Ovary (tissue), 9 donors: ENCODE measurements around the gene RALGPS1. TPM values are rescaled to one million over a fixed set of nuclear protein-coding genes. Genes with fewer than 3 reads are reported as not detected.
A peak's percentile ranks its signal among the peaks of the same experiment; 100 is the strongest.

Experiments used
- DNase-seq, 5 donors: peaks; one replicate each; pipeline ENCODE4 v3.0.0-alpha.2; 2019 to 2020
- H3K27ac ChIP-seq, 2 donors: fragments of 200-600 bp; one replicate each; pipeline versions ENCODE4 v1.5.1 to v1.8.0; 2019 to 2022
- H3K27me3 ChIP-seq: fragments of 200-600 bp; one replicate; pipeline ENCODE4 v1.8.0; 2022
- H3K36me3 ChIP-seq: fragments of 200-600 bp; sonication (generic); one replicate; pipeline ENCODE4 v1.5.1; 2019
- H3K4me1 ChIP-seq: one replicate; pipeline ENCODE4 v1.8.1; 2013; ENCODE audit warnings: mild to moderate bottlenecking, moderate library complexity; ENCODE audit not compliant: insufficient read depth
- H3K4me3 ChIP-seq: fragments of 200-600 bp; sonication (generic); one replicate; pipeline ENCODE4 v1.5.1; 2017
- H3K9me3 ChIP-seq, 2 donors: fragments of 200-600 bp in 1 of 2; sonication (generic) in 1 of 2; one replicate each; pipeline versions ENCODE4 v1.5.1 to v1.8.1; 2013 to 2019; ENCODE audit warnings: mild to moderate bottlenecking in 1 of 2, moderate library complexity in 1 of 2
- CTCF ChIP-seq, 3 donors: fragments of 450-650 bp in 2 of 3; fragments of 200-600 bp in 1 of 3; IDR thresholded peaks; one replicate each; pipeline versions ENCODE4 v1.5.1 to v1.8.0; 2016 to 2022; ENCODE audit warnings: antibody characterized with exemption in 3 of 3, mild to moderate bottlenecking in 1 of 3
- EP300 ChIP-seq: sonication (generic); formaldehyde crosslinking; IDR thresholded peaks from one replicate; pipeline ENCODE4 v1.6.1; 2017; ENCODE audit warnings: antibody characterized with exemption
- POLR2A ChIP-seq: fragments of 450-650 bp; IDR thresholded peaks from one replicate; pipeline ENCODE4 v1.6.1; 2017; ENCODE audit warnings: antibody characterized with exemption, mild to moderate bottlenecking, moderate library complexity
- WGBS, 3 donors: extraction: QIAGEN DNeasy Blood & Tissue Kit in 1 of 3; methylation state at CpG; one replicate each; pipeline versions ENCODE4 v1.1.5 to v1.1.7; 2013 to 2017; 5-methylcytosine and 5-hydroxymethylcytosine counted together
- intact Hi-C, 4 donors: fragments of 100-400 bp; cut with DNase I; formaldehyde crosslinking; loops; one replicate each; pipeline versions ENCODE4 v1.11.0 to v1.15.1; 2022 to 2023
- polyA plus RNA-seq, 2 donors: library from polyadenylated mRNA; stranded (reverse); fragments of 200-250 nt in 1 of 2; fragments of 350-450 nt in 1 of 2; fragmentation: Illumina TruSeq in 1 of 2; extraction: RNeasy Lipid Tissue Mini Kit (QIAGEN cat#74804) in 1 of 2; gene quantifications; one replicate each; pipeline ENCODE4 v1.2.3, GENCODE V29; 2013 to 2014
- total RNA-seq, 7 donors: library from RNA; depleted of rRNA in 2 of 7; stranded (reverse); fragments of >200 nt in 2 of 7; fragmentation: NEBNext Ultra II Directional in 3 of 7; extraction: Animal tissue kit (Norgen Biotek cat#: 25700) in 3 of 7; gene quantifications; one replicate each; pipeline versions ENCODE4 v1.1.0 to v1.2.4, GENCODE V29; 2016 to 2023
- donor health status: DM: no; HTN: no; CAD: no; lungs with moderate emphysema.
- donor health status: DM: no; HTN: no; CAD: no.
- donor health status: Bipolar disorder and iron deficiency.
- donor health status: DM: yes; HTN: yes; CAD: no.
- donor health status: DM: no; HTN: no; CAD: no.
- donor health status: DM: yes; HTN: yes; CAD: no.

Gene RALGPS1
- total and polyA plus RNA-seq, 9 donors, result 2.3 to 13.1 (median 6.9) TPM

GRCh38 chr9:127020036-127020801, 105.6 kb downstream of the RALGPS1 start:
- TF ChIP-seq POLR2A (no peak), EP300 (no peak), CTCF (IDR thresholded peaks at IDR 0.05) (no peak)
- H3K27me3 ChIP-seq, result no peaks in the 10 kb centered on the region
- H3K9me3 ChIP-seq, result no peaks in the 10 kb centered on the region
- DNase-seq, result no peak
- WGBS, 3 donors, result 85 to 90% (median 88%) methylated on average over 4 of the region's 4 CpGs
- peak overlapping the region in 1 of 2 donors; percentile 78 for H3K27ac ChIP-seq
- no peaks in the 10 kb centered on the region for H3K36me3 ChIP-seq
- H3K4me1 ChIP-seq, result peaks cover 15% of the 10 kb centered on the region
- no peak overlapping the region for H3K4me3 ChIP-seq
- intact Hi-C loops, result no loop called here

- intact Hi-C loops, result no loop called here
- no peak for DNase-seq
- TF ChIP-seq EP300 (no peak), CTCF (IDR thresholded peaks at IDR 0.05) (no peak), POLR2A (no peak)
- Histone ChIP-seq H3K27ac (peak overlapping the region in 1 of 2 donors; percentile 78), H3K4me1 (peaks cover 15% of the 10 kb centered on the region), H3K9me3 (no peaks in the 10 kb centered on the region), H3K27me3 (no peaks in the 10 kb centered on the region), H3K36me3 (no peaks in the 10 kb centered on the region), H3K4me3 (no peak overlapping the region)
These were observed 106.2 kb downstream of the RALGPS1 start for GRCh38 chr9:127020802-127021078.

GRCh38 chr9:127021664-127022363, 107.2 kb downstream of the RALGPS1 start:
- no peaks in the 10 kb centered on the region for H3K27me3 ChIP-seq
- intact Hi-C loops, result no loop called here
- 18 to 28% (median 20%) methylated on average over 10 of the region's 10 CpGs for WGBS, 3 donors

More at GRCh38 chr9:127021664-127022363, 107.2 kb downstream of the RALGPS1 start:
- Histone ChIP-seq H3K9me3 (no peaks in the 10 kb centered on the region), H3K4me1 (peaks cover 15% of the 10 kb centered on the region), H3K27ac (peak overlapping the region; percentile 1 to 89), H3K36me3 (no peaks in the 10 kb centered on the region), H3K4me3 (no peak overlapping the region)
- DNase-seq, result peak; percentile 89 to 96 (median 92)
- TF ChIP-seq EP300 (peak; percentile 95), CTCF (IDR thresholded peaks at IDR 0.05) (no peak)
